Brain microvascular endothelial cell (primary cell): ENCODE results near the gene WRNIP1.

Experiments used
- DNase-seq: peaks from one replicate; pipeline ENCODE4 v3.0.0-alpha.2; 2020
- H3K27ac ChIP-seq: fragments of 250-450 bp; sonication (Bioruptor Pico); 2 replicates; pipeline ENCODE4 v1.5.1; 2020; ENCODE audit warnings: mild to moderate bottlenecking, moderate library complexity
- H3K27me3 ChIP-seq: fragments of 250-450 bp; sonication (Bioruptor Pico); replicated peaks from 2 replicates; pipeline ENCODE4 v1.5.1; 2020; ENCODE audit warnings: mild to moderate bottlenecking
- H3K36me3 ChIP-seq: fragments of 250-450 bp; sonication (Bioruptor Pico); replicated peaks from 2 replicates; pipeline ENCODE4 v1.5.1; 2020; ENCODE audit warnings: mild to moderate bottlenecking
- H3K4me3 ChIP-seq: 2 replicates; pipeline ENCODE4 v1.5.1; 2011; ENCODE audit warnings: low read depth, mild to moderate bottlenecking, control low read depth, low read length, moderate library complexity
- in situ Hi-C: cut with HindIII; loops from 2 replicates; pipeline ENCODE4 v1.10.0; 2017; ENCODE audit warnings: low sequenced_read_pairs, low pct_ligation_motif_present
- TF ChIP-seq, protein P1 (sequence below): IDR thresholded peaks from 2 replicates; pipeline ENCODE4 v1.5.1; 2011; ENCODE audit warnings: low read depth, mild to moderate bottlenecking, moderate library complexity, low read length, control low read depth, inconsistent platforms; ENCODE audit errors: missing control alignments

The WRNIP1 gene

DNA sequence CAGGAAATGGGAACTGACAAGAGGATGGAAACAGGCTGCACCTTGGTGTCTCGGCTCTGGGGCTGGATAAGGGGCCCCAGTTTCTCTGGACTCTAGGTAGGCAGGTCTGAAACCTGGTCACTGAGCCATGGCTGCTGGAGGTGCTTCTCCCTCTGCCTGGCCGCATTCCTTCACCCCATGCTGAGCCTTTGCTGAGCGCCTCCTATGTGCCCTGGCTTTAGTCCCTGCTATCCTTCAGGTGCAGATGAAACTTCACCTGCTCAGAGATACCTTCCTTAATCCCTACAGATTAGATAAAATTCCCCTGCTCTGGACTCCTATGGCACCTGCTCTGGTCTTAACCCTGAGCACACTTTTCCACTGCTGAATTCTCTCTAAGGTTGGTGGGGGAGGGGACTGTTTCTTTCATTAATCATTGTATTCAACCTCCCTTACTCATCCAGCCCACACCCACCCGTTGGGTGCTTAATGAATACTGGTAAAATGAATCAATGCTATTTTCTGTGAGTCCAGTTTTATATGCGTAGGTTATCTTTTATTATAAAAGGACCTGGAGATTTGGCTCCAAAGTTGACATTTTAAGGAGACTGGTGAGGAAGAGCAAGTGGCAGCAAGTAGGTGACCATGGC lies 33.8 kb upstream of the WRNIP1 start:
- no peak overlapping the region for H3K27ac ChIP-seq
- TF ChIP-seq, protein P1, sequence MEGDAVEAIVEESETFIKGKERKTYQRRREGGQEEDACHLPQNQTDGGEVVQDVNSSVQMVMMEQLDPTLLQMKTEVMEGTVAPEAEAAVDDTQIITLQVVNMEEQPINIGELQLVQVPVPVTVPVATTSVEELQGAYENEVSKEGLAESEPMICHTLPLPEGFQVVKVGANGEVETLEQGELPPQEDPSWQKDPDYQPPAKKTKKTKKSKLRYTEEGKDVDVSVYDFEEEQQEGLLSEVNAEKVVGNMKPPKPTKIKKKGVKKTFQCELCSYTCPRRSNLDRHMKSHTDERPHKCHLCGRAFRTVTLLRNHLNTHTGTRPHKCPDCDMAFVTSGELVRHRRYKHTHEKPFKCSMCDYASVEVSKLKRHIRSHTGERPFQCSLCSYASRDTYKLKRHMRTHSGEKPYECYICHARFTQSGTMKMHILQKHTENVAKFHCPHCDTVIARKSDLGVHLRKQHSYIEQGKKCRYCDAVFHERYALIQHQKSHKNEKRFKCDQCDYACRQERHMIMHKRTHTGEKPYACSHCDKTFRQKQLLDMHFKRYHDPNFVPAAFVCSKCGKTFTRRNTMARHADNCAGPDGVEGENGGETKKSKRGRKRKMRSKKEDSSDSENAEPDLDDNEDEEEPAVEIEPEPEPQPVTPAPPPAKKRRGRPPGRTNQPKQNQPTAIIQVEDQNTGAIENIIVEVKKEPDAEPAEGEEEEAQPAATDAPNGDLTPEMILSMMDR, result no peak
- no peak for DNase-seq
- H3K27me3 ChIP-seq, result no peaks in the 10 kb centered on the region
- H3K36me3 ChIP-seq, result no peaks in the 10 kb centered on the region
- no peak overlapping the region for H3K4me3 ChIP-seq
- in situ Hi-C loops, result no loop called here

DNA sequence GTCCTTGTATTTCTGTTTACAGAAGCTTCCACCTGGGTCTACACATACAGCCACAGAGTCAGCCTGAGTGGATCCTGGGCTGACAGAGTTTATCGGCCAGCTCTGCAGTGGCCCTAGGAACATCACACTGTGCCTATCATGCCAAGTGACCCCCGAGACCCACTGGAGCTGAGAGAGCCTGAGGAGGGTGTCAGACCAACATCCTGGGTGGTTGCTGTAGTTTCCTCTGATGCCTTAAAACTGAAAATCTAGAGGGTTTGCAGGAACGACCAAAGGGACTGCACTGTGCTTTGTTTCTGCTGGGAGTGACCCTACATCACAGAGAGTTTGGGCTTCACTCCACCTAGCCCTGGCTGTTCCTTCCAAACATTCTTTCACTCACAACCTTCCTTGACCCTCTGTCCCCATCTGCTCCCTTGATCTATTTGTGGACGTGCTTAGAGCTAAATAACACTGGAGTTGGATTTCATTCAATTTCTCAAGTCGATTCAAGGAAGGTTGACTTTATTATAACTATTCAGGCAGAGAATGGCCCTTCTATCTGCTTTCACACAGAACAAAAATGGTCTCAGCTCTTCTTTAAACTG lies 32.6 kb upstream of the WRNIP1 start:
- TF ChIP-seq, protein P1, result no peak
- H3K4me3 ChIP-seq, result no peak overlapping the region
- no peaks in the 10 kb centered on the region for H3K36me3 ChIP-seq
- in situ Hi-C loops, result no loop called here
- no peak for DNase-seq
- no peaks in the 10 kb centered on the region for H3K27me3 ChIP-seq
- H3K27ac ChIP-seq, result no peak overlapping the region

DNA sequence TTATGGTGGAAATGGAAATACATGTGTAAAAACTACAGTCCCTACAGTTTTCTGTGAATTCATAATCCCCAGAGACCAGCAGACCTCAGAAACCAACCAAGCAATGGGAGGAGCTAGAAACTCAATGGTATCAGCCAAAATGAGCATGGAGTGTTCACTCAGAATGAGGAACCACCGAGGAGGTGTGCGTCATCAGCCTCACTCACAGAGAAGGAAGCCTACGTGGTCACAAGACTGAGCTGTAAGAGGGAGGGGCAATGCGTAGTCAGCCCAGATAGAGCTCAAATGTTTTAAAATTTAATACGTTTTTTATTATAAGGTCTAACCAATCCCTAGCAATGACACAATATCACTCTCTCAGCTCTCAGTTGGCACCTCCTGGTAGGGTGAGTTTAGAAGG lies 31.9 kb upstream of the WRNIP1 start:
- TF ChIP-seq, protein P1, result no peak
- Histone ChIP-seq H3K4me3 (no peak overlapping the region), H3K27ac (no peak overlapping the region), H3K27me3 (no peaks in the 10 kb centered on the region), H3K36me3 (no peaks in the 10 kb centered on the region)
- in situ Hi-C loops, result no loop called here
- DNase-seq, result peak; percentile 60

DNA sequence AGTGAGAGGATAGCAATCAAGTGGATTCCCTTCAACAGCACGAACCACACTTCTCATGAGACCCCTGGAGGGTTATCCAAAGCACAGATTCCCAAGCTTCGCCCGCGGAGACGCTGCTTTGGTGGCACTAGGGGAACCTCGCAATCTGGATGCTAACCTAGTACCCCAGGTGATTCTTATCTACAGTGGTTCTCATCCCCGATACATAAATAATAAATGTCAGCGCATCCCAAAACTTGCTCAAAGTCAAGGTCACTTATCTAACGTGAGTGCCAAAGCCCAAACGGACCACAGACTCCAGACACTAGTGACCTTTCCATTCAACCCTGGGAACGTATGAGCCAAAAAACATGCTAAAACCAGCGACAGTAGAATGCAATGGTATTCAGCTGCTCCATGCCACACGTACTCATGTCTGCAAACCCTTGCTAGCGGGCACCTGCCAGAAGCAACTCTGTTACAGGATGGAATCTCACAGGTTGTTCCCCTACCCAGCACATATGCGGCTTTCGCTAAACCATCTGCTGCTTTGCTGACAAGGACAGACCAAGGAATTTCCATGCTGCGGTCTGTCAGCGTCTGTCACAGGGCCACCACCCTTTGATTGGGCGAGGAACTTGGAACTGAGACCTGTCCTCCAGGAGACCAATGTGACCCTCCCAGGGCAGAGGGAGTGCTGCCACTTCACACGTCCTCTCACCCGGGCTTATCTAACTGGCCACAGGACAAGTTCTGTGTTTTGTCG lies 31.3 kb upstream of the WRNIP1 start:
- in situ Hi-C loops, result no loop called here
- TF ChIP-seq, protein P1, result no peak
- H3K27me3 ChIP-seq, result no peaks in the 10 kb centered on the region
- H3K4me3 ChIP-seq, result no peak overlapping the region
- no peaks in the 10 kb centered on the region for H3K36me3 ChIP-seq
- H3K27ac ChIP-seq, result no peak overlapping the region
- no peak for DNase-seq

DNA sequence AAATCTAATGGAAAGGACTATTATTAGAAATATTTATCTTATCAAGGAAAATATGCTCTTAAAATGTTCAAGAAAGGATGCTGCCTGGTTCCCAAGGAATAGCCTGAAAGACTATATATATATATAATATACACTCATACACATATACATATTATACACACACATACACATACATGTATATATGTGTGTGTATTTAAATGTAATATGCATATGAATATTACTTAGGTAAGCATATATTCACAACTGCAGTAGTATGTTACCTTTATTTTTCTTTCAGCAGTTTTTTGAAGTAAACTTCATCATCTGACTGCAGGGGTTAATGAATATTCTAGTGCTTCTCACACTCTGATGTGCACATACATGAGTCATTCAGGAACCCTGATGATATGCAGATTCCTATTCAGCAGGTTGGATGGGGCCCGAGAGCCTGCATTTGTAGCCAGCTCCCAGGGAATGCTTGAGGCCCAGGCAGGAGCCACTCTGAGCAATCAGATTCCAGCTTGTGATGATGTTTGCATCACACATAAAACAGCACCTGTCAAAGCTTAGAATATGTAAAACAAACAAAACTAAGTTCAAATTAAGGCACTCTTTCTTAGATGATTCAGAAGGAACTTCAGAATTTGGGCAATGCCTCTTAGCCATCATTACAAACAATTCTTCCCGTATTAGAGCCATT lies 30.6 kb upstream of the WRNIP1 start:
- in situ Hi-C loops, result no loop called here
- no peaks in the 10 kb centered on the region for H3K27me3 ChIP-seq
- H3K36me3 ChIP-seq, result no peaks in the 10 kb centered on the region
- no peak for DNase-seq
- no peak overlapping the region for H3K27ac ChIP-seq
- no peak overlapping the region for H3K4me3 ChIP-seq
- TF ChIP-seq, protein P1, result no peak
